OCI-LY7 (cell line): ENCODE results near the gene OR2T5.
"Not testable (repeated sequence)": the region's sequence is repeated elsewhere in the genome, so short reads cannot be mapped to it uniquely, and the experiment has no call there.

Source experiments
- EZH2phosphoT487 ChIP-seq: fragments of 200-600 bp; sonication (generic); IDR thresholded peaks from 2 replicates; pipeline ENCODE4 v1.6.1; 2018; ENCODE audit warnings: low read depth, borderline replicate concordance, mild to moderate bottlenecking, mixed run types, antibody characterized with exemption, low read length, moderate library complexity, mixed read lengths
- TF ChIP-seq, protein P1 (sequence below): fragments of 200-600 bp; sonication (generic); conservative IDR thresholded peaks from 2 replicates; pipeline ENCODE4 v1.5.1; 2014; ENCODE audit warnings: mild to moderate bottlenecking, antibody characterized with exemption, low read length, moderate library complexity, mixed read lengths

DNA sequence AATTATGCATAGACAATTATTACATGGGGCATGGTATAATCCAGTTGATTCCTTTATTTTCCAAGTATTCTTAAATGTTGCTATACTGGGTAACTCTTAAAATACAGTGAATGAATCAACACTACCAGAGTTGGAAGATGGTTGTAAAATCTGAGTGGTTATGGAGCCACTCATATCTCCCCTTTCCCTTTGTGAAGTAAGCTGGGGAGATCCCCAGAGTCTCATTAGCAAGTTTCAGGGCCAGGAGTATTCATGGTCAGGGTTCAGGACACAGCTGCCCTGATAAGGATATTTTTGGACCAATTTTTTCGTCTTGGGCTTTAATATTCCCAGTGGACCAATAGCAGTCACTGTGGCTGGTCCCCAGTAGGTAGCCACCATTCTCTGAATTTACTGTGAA lies 49.7 kb upstream of the OR2T5 start:
- TF ChIP-seq, protein P1, sequence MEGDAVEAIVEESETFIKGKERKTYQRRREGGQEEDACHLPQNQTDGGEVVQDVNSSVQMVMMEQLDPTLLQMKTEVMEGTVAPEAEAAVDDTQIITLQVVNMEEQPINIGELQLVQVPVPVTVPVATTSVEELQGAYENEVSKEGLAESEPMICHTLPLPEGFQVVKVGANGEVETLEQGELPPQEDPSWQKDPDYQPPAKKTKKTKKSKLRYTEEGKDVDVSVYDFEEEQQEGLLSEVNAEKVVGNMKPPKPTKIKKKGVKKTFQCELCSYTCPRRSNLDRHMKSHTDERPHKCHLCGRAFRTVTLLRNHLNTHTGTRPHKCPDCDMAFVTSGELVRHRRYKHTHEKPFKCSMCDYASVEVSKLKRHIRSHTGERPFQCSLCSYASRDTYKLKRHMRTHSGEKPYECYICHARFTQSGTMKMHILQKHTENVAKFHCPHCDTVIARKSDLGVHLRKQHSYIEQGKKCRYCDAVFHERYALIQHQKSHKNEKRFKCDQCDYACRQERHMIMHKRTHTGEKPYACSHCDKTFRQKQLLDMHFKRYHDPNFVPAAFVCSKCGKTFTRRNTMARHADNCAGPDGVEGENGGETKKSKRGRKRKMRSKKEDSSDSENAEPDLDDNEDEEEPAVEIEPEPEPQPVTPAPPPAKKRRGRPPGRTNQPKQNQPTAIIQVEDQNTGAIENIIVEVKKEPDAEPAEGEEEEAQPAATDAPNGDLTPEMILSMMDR: not testable (repeated sequence)
- not testable (repeated sequence) for TF ChIP-seq EZH2phosphoT487
